MV-4-11 (cell line): ENCODE data around the gene KRTAP10-10.
"Not testable (repeated sequence)": the region's sequence is repeated elsewhere in the genome, so short reads cannot be mapped to it uniquely, and the experiment has no call there.

Experiments
- DNase-seq: peaks from one replicate; lab custom pipeline; 2025; lab: John Stamatoyannopoulos, UW

The KRTAP10-10 gene

DNA sequence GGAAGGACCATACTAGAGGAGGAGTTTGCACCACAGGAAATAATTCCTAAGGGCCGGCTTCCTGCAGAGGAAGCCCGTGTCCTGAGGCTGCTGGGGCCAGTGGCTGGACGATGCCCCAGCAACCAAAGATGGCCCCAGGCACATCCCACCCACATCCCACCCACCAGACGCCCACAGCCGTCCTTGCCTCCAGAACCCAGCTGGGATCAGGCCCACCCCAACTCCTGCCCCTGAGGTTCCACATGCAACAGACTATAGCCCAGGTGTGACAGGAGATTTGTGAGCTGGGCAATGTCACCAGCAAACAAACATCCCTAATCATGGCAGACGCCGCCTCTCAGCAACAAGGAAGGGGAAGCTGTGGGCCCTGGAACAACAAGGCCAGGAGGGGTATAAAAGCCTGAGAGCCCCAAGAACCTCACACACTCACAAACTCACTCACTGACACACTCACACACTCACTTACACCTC, 10.4 kb upstream of the KRTAP10-10 start, which contains the start of gene KRTAP10-9:
TSS of gene KRTAP10-9 (plus strand) at position 421 of the 471 bp plus-strand sequence. CDS start 79 bp downstream, outside the sequence.
- no peak for DNase-seq

DNA sequence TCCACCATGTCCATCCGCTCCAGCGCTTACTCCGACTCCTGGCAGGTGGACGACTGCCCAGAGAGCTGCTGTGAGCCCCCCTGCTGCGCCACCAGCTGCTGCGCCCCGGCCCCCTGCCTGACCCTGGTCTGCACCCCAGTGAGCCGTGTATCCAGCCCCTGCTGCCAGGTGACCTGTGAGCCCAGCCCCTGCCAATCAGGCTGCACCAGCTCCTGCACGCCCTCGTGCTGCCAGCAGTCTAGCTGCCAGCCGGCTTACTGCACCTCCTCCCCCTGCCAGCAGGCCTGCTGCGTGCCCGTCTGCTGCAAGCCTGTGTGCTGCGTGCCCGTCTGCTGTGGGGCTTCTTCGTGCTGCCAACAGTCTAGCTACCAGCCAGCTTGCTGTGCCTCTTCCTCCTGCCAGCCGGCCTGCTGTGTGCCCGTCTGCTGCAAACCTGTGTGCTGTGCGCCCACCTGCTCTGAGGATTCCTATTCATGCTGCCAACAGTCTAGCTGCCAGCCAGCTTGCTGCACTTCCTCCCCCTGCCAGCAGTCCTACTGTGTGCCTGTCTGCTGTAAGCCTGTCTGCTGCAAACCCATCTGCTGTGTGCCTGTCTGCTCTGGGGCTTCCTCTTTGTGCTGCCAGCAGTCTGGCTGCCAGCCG, 9.9 kb upstream of the KRTAP10-10 start:
- not testable (repeated sequence) for DNase-seq

DNA sequence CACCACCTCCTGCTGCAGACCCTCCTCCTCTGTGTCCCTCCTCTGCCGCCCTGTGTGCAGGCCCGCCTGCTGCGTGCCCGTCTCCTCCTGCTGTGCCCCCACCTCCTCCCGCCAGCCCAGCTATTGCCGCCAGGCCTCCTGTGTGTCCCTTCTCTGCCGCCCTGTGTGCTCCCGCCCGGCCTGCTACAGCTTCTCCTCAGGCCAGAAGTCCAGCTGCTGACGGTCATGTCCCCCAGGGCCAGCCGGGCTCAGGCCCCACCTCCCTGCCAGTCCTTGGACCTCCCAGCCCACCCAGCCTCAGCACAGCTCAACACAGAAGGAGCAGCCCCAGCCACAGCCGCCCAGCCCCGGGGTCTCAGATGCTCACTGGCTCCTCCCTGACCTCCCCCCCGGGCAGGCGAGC, 9.3 kb upstream of the KRTAP10-10 start:
- DNase-seq, result not testable (repeated sequence)

DNA sequence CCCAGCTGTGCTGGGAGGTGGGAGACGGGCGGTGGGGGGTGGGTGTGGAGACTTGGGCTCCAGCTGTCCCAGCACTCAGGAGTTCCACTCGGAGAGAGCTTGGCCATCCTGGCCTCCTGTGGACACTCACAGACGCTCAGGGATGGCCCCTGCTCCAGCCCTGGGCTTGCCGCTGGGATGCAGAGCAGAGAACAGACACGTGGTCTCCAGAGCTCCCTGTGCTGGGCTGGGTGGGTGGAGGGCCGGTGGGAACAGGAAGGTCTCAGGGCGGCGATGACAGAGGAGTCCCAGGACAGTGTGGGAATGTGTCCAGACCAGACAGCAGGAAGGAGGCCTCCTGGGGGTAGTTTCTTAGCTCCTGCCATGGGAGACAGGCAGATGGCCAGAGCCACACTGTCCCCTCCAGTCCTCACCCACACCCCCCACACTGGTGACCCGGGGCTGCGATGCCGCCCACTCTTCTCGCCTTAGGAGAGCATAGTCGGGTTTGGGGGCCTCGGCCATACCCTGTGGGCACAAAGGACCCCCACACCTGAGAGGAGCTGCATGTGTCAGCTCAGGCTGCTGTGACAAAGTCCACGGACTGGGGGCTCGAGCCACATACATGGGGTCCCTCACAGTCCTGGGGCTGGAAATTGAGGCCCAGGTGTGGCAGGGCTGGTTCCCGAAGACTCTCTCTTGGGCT, 8.3 kb upstream of the KRTAP10-10 start:
- no peak for DNase-seq

DNA sequence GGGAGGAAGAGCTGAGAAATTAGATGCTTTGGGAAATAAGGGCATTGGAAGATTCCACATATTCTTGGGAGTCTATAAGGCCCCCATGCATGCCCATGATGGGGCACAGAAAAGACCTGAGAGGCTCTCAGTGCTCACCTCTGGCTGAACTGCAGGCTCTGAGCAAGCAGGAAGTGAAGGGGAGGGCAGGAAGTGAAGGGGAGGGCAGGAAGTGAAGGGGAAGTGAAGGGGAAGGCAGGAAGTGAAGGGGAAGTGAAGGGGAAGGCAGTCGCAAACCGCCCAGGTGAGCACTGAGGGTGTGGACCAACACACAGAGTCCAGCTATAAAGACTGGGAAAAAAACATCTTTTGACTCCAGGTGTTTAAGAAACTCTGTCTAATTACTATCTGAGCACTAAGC, 6.7 kb upstream of the KRTAP10-10 start:
- no peak for DNase-seq

DNA sequence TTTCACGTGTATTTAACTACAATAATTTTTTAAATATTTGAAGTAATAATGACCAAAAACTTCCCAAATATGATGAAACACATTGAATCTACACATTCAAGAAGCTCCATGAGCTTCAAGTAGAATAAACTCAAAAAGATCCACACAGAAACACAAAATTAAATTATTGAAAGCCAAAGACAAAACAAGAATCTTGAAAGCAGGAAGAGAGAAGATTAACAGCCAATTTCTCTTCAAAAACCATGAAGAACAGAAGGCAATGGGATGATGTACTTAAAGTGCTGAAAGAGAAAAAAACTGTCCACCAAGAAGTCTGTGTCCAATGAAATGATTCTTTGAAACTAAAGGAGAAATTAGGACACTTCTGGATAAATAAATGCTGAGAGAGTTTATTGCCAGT, 5.1 kb upstream of the KRTAP10-10 start:
- no peak for DNase-seq

DNA sequence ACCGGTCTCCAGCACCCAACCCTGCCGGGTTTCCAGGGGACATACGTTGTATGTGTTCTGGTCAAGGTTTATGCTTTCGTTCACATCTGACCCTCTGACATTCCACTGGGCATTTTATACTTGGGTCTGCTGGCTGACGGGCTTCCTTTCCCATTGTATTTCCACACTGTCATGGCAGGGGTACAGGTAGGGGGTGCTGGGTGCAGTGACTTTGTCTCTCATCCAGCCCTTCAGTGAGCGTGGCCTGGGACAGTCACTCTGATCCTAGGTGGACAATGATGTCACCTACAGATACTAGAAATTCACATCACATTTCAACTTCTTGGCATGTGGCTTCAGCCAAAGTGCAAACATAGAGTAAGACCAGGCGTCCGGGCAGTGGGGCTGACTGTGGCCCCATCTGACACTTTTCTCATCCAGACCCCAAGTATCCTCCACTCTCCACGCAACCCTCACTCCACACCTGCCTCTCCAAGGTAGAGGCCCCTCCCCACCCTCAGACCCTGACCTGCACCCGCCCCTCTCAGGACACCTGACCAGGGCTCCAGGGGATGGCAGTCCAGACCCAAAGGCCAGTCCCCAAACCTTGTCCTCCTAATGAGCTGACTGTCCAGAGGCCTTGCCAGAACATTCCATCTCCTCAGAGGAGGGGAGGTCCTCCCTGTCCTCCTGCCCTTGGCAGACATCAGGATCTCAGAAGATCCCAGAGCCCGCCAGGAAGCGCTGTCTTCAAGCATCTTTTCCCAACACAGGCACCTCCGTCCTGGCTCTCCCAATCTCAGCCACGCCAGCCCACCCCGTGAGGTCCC, 743 bp upstream of the KRTAP10-10 start:
- DNase-seq, result no peak

DNA sequence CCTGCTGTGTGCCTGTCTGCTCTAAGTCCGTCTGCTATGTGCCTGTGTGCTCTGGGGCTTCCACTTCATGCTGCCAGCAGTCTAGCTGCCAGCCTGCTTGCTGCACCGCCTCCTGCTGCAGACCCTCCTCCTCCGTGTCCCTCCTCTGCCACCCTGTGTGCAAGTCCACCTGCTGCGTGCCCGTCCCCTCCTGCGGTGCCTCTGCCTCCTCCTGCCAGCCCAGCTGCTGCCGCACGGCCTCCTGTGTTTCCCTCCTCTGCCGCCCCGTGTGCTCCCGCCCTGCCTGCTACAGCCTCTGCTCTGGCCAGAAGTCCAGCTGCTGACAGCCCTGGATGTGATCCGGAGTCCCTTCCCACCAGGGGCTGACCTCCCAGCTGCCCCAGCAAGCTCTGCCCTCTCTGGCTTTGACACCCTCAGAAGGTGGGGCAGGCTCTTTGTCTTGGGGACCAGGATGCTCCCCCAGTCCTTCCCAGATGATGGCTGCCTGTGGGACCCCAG, 744 bp downstream of the KRTAP10-10 start:
- not testable (repeated sequence) for DNase-seq

DNA sequence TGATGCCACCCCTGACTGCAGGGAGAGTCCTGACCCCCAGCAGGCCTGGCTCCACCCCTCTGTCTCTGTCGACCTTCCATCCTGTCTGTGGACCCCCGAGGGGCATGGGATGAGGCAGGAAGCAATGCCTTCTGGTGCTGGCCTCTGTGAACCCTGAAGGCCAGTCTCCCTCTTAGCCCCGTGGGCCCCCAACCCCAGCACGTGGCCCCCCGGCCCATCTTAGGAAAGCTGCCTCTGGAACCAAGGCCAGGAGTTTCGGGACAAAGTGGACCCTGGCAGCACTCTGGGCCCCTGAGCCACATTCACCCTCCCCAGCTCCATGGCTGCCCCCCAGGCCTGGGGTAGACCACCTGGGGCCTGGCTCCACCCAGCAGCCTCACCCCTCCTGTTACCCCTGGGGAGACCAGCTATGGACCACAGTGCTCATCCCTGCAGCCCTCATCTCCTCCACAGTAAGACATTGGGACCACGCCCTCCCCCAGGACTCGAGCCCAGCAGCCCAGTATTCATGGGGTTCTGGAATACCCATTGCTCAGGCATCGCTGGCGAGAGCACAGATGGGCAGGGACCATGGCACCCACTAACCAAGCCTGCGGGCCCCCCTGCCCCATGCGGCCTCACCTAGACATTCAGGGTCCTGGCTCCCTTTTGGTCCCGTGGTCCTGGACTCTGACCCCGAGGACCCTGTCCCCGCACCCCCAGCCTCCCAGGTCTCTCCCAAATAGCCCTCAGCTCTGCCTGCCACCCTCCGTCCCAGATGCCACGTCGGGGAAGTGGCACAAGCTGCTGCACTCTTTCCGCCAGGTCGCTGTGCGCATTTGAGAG, 1.6 kb downstream of the KRTAP10-10 start:
- DNase-seq, result not testable (repeated sequence)

DNA sequence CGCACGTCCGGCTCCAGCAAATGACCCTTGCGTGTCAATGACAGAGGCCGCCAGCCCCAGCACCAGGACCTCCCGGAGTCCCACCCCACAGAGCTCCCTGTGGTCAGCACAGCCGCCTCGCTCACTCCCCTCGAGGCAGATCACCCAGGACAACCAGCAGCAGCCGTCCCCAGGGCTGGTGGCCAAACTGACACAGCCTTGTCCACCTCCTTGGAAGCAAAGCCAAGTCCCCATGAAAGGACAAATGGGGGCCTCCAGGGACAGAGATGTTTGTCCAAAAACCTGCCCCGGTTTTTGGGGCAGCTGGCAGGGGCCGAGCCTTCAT, 2.1 kb downstream of the KRTAP10-10 start:
- DNase-seq, result no peak

DNA sequence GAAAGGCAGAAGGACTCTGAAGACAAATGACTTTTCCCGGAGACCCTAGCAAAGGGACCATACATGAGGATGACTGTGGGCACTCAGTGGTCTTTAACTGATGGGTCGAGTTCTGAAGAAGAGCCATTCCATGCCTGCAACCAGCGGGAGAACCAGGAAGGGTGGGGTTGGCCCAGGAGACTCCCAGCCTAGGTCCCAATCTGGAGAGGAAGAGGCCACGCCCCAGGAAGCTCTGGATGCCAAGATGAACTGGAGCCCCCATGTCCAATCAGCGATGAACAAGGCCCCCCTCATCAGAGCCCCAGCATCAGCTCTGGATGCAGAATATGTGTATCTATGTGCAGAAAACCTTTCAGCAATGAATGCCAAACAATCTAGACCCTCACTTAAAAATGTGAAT, 3.6 kb downstream of the KRTAP10-10 start:
- DNase-seq, result no peak

DNA sequence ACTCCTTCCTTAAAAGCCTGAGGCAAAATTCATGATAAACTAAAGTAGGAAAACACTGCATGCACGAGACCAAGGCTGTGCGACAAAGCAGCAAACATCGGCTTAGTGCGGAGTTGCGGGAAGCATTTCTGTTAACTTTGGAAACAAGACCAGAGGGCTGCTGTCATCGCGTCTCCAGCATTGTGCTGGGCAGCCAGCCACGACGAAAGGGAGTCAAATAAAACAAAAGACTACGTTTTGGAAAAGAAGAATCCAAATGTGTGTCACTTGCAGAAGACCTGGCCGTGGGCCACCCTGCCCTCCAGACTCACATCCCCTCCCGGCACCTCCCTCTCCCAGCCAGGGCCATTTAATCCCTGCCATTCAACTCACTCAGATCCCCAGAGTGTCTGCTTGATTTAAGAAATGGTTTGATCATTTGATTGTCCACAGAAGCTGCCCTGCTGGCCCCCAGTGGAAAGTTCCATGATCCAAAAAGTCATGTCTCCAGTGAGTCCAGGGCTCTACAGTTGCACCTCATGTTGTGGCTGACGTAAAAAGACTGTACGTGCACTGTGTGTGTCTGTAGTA, 6.7 kb downstream of the KRTAP10-10 start:
- DNase-seq, result no peak

DNA sequence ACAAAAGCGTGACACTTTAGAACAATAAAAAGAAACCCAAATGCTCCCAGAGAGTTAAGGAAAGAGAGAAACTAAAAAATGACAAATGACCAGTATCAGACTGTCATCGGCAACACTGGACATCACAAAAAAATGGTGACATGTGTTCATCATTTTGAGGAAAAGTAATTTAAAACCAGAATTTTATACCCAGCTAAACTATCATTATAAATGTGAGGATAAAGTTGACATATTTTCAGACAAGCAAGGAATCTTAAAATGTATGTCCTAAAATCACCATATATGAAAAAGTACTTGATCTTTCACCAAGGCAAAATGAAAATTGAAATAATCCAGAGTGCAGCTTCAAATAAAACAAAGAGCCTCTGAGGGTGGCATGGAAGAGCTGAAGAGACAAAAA, 7.7 kb downstream of the KRTAP10-10 start:
- DNase-seq, result no peak

DNA sequence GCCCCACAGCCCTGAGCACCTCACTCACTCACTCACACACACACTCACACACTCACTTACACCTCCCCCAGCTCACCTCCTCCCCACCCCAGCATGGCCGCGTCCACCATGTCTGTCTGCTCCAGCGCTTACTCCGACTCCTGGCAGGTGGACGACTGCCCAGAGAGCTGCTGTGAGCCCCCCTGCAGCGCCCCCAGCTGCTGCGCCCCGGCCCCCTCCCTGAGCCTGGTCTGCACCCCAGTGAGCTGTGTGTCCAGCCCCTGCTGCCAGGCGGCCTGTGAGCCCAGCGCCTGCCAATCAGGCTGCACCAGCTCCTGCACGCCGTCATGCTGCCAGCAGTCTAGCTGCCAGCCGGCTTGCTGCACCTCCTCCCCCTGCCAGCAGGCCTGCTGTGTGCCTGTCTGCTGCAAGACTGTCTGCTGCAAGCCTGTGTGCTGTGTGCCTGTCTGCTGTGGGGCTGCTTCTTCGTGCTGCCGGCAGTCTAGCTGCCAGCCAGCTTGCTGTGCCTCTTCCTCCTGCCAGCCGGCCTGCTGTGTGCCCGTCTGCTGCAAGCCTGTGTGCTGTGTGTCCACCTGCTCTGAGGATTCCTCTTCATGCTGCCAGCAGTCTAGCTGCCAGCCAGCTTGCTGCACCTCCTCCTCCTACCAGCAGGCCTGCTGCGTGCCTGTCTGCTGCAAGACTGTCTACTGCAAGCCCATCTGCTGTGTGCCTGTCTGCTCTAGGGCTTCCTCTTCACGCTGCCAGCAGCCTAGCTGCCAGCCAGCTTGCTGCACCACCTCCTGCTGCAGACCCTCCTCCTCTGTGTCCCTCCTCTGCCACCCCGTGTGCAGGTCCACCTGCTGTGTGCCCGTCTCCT, 9.4 kb downstream of the KRTAP10-10 start, which contains the start of gene KRTAP10-11:
TSS of gene KRTAP10-11 (plus strand) at position 49 of the 856 bp plus-strand sequence. CDS start at position 94, 45 bp downstream.
- DNase-seq, result not testable (repeated sequence)

DNA sequence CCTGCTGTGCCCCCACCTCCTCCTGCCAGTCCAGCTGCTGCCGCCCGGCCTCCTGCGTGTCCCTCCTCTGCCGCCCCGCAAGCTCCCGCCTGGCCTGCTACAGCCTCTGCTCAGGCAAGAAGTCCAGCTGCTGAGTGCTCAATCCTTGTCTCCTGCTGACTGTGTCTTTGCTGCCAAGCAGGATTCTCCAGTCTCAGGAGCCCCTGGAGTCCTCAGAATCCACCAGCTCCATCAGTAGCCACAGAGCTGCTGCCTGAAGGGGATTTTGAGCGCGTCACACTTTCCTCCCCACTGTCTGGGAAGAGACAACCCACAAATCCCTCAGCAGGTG, 10.0 kb downstream of the KRTAP10-10 start:
- DNase-seq, result no peak

DNA sequence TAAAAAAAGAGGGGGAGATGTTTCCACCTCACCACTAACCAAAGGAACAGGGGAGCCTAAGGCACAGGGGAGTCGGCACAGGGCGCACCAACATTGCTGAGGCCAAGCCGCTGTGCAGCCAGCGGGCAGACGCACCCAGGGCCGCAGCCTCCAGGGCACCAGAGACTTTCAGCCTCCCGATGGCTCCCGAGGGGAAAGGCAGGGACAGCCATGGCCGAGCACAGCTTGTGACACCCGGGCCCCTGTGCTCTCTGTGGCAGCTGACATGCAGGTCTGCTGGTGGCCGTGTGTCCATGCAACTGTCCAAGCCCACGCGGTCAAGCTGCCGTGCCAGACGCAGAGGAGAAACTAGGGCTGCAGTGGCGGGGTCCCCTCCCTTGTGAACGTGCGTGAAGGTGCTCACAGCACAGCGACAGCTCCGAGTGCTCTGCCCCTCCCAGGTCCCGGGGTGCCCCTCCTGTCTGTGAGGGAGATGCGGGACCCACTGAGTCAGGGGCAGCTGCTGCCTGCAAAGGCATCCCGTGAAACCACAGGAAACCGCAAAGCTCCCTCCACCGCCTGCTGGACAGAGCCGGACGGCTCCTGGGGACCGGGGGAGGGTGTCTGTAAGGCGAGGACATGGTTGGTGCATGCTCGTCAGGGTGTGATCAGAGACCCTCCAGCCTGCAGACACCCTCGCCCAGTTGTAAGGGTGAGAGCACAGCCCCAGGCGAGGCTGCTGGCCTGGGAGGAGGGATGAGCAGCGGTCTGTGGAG, 11.6 kb downstream of the KRTAP10-10 start:
- no peak for DNase-seq

DNA sequence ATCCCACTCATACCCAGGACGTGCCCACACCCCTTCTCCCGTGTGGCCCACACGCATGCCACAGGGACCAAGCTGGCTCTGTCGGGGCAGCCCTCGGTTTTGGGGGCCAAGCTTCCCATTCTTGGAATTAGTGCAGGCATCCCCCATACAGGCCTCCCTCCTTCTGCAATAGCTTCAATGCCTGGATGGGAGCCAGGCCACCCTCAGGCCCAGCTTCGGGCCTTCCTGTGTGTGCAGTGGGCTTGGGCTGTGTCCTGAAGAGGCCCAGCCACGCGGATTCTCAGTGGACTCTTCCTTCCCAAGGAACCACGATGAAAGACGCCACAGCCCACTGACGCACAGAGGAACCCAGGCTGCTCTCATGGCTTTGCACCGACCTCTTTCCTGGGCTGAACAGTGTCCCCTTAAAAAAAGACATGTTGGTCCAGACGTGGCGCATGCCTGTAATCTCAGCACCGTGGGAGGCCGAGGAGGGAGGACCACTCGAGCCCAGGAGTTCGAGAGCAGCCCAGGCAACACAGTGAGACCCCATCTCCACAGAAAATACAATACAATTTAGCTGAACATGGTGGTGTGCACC, 12.5 kb downstream of the KRTAP10-10 start:
- no peak for DNase-seq

DNA sequence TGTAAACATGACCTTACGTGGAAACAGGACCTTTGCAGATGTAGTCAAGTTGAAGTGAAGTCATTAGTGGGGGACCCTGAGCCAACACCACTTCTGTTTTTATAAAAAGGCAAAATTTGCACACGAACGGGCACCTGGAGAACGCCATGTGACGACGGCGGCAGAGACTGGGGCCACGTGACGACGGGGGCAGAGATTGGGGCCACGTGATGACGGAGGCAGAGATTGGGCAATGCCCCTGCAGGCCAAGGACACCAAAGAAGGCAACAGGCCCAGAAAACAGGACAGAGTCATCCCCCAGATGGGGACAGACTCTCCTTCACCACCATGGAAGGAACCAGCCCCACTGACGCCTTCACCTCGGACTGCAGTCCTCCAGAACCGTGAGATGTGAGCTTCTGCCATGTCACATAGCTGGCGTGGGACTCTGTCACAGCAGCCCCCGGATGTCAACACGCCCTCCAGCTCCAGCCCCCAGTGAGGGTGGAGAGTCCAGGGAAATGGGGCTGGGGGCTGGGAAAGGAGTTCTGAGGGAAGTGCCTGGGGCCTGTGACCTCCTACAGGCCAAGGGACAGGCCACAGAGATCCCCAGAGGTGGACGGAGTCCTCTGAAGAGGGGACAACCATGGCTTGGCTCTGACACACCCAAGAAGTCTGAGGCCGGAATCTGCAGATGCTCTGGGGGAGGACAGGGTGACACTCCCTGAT, 13.3 kb downstream of the KRTAP10-10 start:
- no peak for DNase-seq
